Measurements from ENCODE around the gene TESK2. TPM values are rescaled to one million over a fixed set of nuclear protein-coding genes. Genes with fewer than 3 reads are reported as not detected.

Gene TESK2
- total RNA-seq, 1 experiment from 2014 or later: 13.8 TPM

GRCh38 chr1:45299296-45299695, 191.7 kb downstream of the TESK2 start:
- ChIA-PET POLR2A (ENCODE audit: unreplicated experiment) (interaction anchor here (0.6 kb wide), 1 partner anchor 251 kb away, joined by 9 read pairs; no protein-coding TSS in a partner anchor), CTCF (interaction anchor here (1.3 to 2.3 kb wide), 2 partner anchors 287 to 506 kb away, joined by 3 to 10 read pairs; partner anchors contain the start of genes HECTD3 and UROD)
- no peaks in the 10 kb centered on the region for H4K20me1 ChIP-seq (ENCODE audit: insufficient read depth)
- no peak for DNase-seq
- no peaks in the 10 kb centered on the region for H3K9me3 ChIP-seq (ENCODE audit: insufficient read depth, low read depth)
- H3K36me3 ChIP-seq (ENCODE audit: low read depth): no peaks in the 10 kb centered on the region
- no peak overlapping the region for H3K4me3 ChIP-seq
- no peaks in the 10 kb centered on the region for H3K79me2 ChIP-seq (ENCODE audit: low read depth)
- H3K9me2 ChIP-seq (ENCODE audit: insufficient read depth): no peaks in the 10 kb centered on the region
- TF ChIP-seq CTCF (conservative IDR thresholded peaks at IDR 0.05): no peak
- no peak for TF ChIP-seq EZH2 (IDR thresholded peaks at IDR 0.05; ENCODE audit: low read depth)
- no peaks in the 10 kb centered on the region for H3K27me3 ChIP-seq (ENCODE audit: insufficient read depth, low read depth)
- no peak overlapping the region for H2AFZ ChIP-seq
- BruUV-seq (replicated peaks): no TSS peak
- no peak overlapping the region for H3K4me2 ChIP-seq
- H3F3A ChIP-seq (ENCODE audit: insufficient read depth, low read depth): peaks cover 25% of the 10 kb centered on the region
- no peak overlapping the region for H3K27ac ChIP-seq
- intact Hi-C loops (cut with micrococcal nuclease; ENCODE audit: unreplicated experiment): no loop called here
- H3K4me1 ChIP-seq (replicated peaks; ENCODE audit: insufficient read depth): peaks cover 2% of the 10 kb centered on the region

GRCh38 chr1:45297666-45298356, 193.2 kb downstream of the TESK2 start:
- Histone ChIP-seq H3F3A (ENCODE audit: insufficient read depth, low read depth) (peaks cover 21% of the 10 kb centered on the region), H3K27me3 (ENCODE audit: insufficient read depth, low read depth) (no peaks in the 10 kb centered on the region), H3K4me2 (no peak overlapping the region), H3K36me3 (ENCODE audit: low read depth) (no peaks in the 10 kb centered on the region), H3K9me3 (ENCODE audit: insufficient read depth, low read depth) (no peaks in the 10 kb centered on the region), H3K79me2 (ENCODE audit: low read depth) (no peaks in the 10 kb centered on the region), H2AFZ (no peak overlapping the region), H3K4me1 (replicated peaks; ENCODE audit: insufficient read depth) (no peaks in the 10 kb centered on the region), H3K4me3 (no peak overlapping the region), H3K9me2 (ENCODE audit: insufficient read depth) (no peaks in the 10 kb centered on the region), H3K27ac (no peak overlapping the region), H4K20me1 (ENCODE audit: insufficient read depth) (no peaks in the 10 kb centered on the region)
- TF ChIP-seq EZH2 (IDR thresholded peaks at IDR 0.05; ENCODE audit: low read depth) (no peak), CTCF (conservative IDR thresholded peaks at IDR 0.05) (no peak)
- POLR2A ChIA-PET (ENCODE audit: unreplicated experiment): no interaction called here
- intact Hi-C loops (cut with micrococcal nuclease; ENCODE audit: unreplicated experiment): no loop called here
- no TSS peak for BruUV-seq (replicated peaks)
- no peak for DNase-seq
- CTCF ChIA-PET: interaction anchor here (1.6 kb wide), 1 partner anchor 280 kb away, joined by 4 read pairs; no protein-coding TSS in a partner anchor

Other genes starting within 250 kb of the TESK2 start
- 10.4 and 12.7 TPM in 2 replicates for gene HPDL, start 164.3 kb downstream of the TESK2 start, total RNA-seq (2021)
- gene TOE1, start 151.0 kb downstream of the TESK2 start, total RNA-seq (2021): 14.5 and 20.4 TPM in 2 replicates
- gene MUTYH, start 150.7 kb downstream of the TESK2 start, total RNA-seq (2021): 52.4 and 53.2 TPM in 2 replicates
- gene CCDC163, start 8.9 kb upstream of the TESK2 start, total RNA-seq (2021): 4.2 and 4.4 TPM in 2 replicates
- 3.0 and 7.3 TPM in 2 replicates for gene MMACHC, start 9.1 kb upstream of the TESK2 start, total RNA-seq (2021)
- gene PRDX1, start 30.7 kb upstream of the TESK2 start, total RNA-seq (2021): 1,455 and 1,838 TPM in 2 replicates
- 202 and 277 TPM in 2 replicates for gene AKR1A1, start 59.7 kb upstream of the TESK2 start, total RNA-seq (2021)
- 211 and 221 TPM in 2 replicates for gene NASP, start 92.9 kb upstream of the TESK2 start, total RNA-seq (2021)
- gene CCDC17, start 132.9 kb upstream of the TESK2 start, total RNA-seq (2021): 5.6 and 6.6 TPM in 2 replicates
- 124 and 138 TPM in 2 replicates for gene GPBP1L1, start 195.4 kb upstream of the TESK2 start, total RNA-seq (2021)
- gene TMEM69, start 197.0 kb upstream of the TESK2 start, total RNA-seq (2021): 25.5 and 49.4 TPM in 2 replicates

Data from PC-9 (cell line).